ENCODE data around the gene DNAJC5.
"Not testable (repeated sequence)": the region's sequence is repeated elsewhere in the genome, so short reads cannot be mapped to it uniquely, and the experiment has no call there.

Gene DNAJC5

GRCh38 chr20:63894358-63895201 is at the start of gene DNAJC5:
TSS of gene DNAJC5 (plus strand) at chr20:63895126. CDS start at chr20:63928346, 33,220 bp downstream.
- H3K27ac Mint-ChIP-seq, result peak within 1 kb of the TSS; percentile 96

GRCh38 chr20:63846128-63846771 is 48.7 kb upstream of the DNAJC5 start:
- Mint-ChIP-seq H3K4me1 (ENCODE audit: low read depth) (peaks cover 21% of the 10 kb centered on the region), H3K4me3 (no peak overlapping the region), H3K36me3 (no peaks in the 10 kb centered on the region), H3K9me3 (ENCODE audit: low read depth) (no peaks in the 10 kb centered on the region), H3K27me3 (peaks cover 15% of the 10 kb centered on the region), H3K27ac (no peak overlapping the region)

More at GRCh38 chr20:63894358-63895201, at the start of gene DNAJC5:
- no peaks in the 10 kb centered on the region for H3K27me3 Mint-ChIP-seq
- peaks cover 2% of the 10 kb centered on the region for H3K36me3 Mint-ChIP-seq
- H3K9me3 Mint-ChIP-seq (ENCODE audit: low read depth), result no peaks in the 10 kb centered on the region
- peaks cover 38% of the 10 kb centered on the region for H3K4me1 Mint-ChIP-seq (ENCODE audit: low read depth)
- peak within 1 kb of the TSS; percentile 96 for H3K4me3 Mint-ChIP-seq

GRCh38 chr20:63846888-63847236 is 48.1 kb upstream of the DNAJC5 start:
- Mint-ChIP-seq H3K9me3 (ENCODE audit: low read depth) (no peaks in the 10 kb centered on the region), H3K36me3 (no peaks in the 10 kb centered on the region), H3K27me3 (peaks cover 15% of the 10 kb centered on the region), H3K27ac (no peak overlapping the region), H3K4me1 (ENCODE audit: low read depth) (peaks cover 22% of the 10 kb centered on the region), H3K4me3 (no peak overlapping the region)

- Mint-ChIP-seq H3K4me3 (no peak overlapping the region), H3K27me3 (peaks cover 14% of the 10 kb centered on the region), H3K4me1 (ENCODE audit: low read depth) (peaks cover 22% of the 10 kb centered on the region), H3K27ac (no peak overlapping the region), H3K36me3 (no peaks in the 10 kb centered on the region), H3K9me3 (ENCODE audit: low read depth) (no peaks in the 10 kb centered on the region)
Measured at GRCh38 chr20:63847237-63848002, 47.5 kb upstream of the DNAJC5 start.

GRCh38 chr20:63848003-63848911 is 46.7 kb upstream of the DNAJC5 start:
- Mint-ChIP-seq H3K27ac (no peak overlapping the region), H3K4me3 (no peak overlapping the region), H3K4me1 (ENCODE audit: low read depth) (peaks cover 20% of the 10 kb centered on the region), H3K9me3 (ENCODE audit: low read depth) (no peaks in the 10 kb centered on the region), H3K36me3 (no peaks in the 10 kb centered on the region), H3K27me3 (peaks cover 14% of the 10 kb centered on the region)

GRCh38 chr20:63850689-63851547 is 44.0 kb upstream of the DNAJC5 start:
- no peak overlapping the region for H3K27ac Mint-ChIP-seq
- H3K27me3 Mint-ChIP-seq, result peaks cover 9% of the 10 kb centered on the region
- no peaks in the 10 kb centered on the region for H3K36me3 Mint-ChIP-seq
- no peak overlapping the region for H3K4me3 Mint-ChIP-seq
- H3K9me3 Mint-ChIP-seq (ENCODE audit: low read depth), result no peaks in the 10 kb centered on the region
- peaks cover 18% of the 10 kb centered on the region for H3K4me1 Mint-ChIP-seq (ENCODE audit: low read depth)

- not testable (repeated sequence) for H3K36me3 Mint-ChIP-seq; H3K27me3 Mint-ChIP-seq; H3K27ac Mint-ChIP-seq; H3K4me3 Mint-ChIP-seq; H3K9me3 Mint-ChIP-seq (ENCODE audit: low read depth)
- peaks cover 15% of the 10 kb centered on the region for H3K4me1 Mint-ChIP-seq (ENCODE audit: low read depth)
Measured at GRCh38 chr20:63851548-63851943, 43.4 kb upstream of the DNAJC5 start.

- H3K27me3 Mint-ChIP-seq; H3K9me3 Mint-ChIP-seq (ENCODE audit: low read depth); H3K4me3 Mint-ChIP-seq; H3K27ac Mint-ChIP-seq; H3K36me3 Mint-ChIP-seq: not testable (repeated sequence)
- H3K4me1 Mint-ChIP-seq (ENCODE audit: low read depth), result peaks cover 27% of the 10 kb centered on the region
Measured at GRCh38 chr20:63853733-63854068, 41.2 kb upstream of the DNAJC5 start.

- Mint-ChIP-seq H3K27me3 (peaks cover 9% of the 10 kb centered on the region), H3K36me3 (no peaks in the 10 kb centered on the region), H3K27ac (no peak overlapping the region), H3K4me3 (no peak overlapping the region), H3K9me3 (ENCODE audit: low read depth) (no peaks in the 10 kb centered on the region), H3K4me1 (ENCODE audit: low read depth) (peaks cover 30% of the 10 kb centered on the region)
Measured at GRCh38 chr20:63854069-63854765, 40.7 kb upstream of the DNAJC5 start.

- H3K27me3 Mint-ChIP-seq, result peaks cover 9% of the 10 kb centered on the region
- no peak overlapping the region for H3K27ac Mint-ChIP-seq
- H3K4me3 Mint-ChIP-seq, result no peak overlapping the region
- H3K4me1 Mint-ChIP-seq (ENCODE audit: low read depth), result peaks cover 35% of the 10 kb centered on the region
- no peaks in the 10 kb centered on the region for H3K9me3 Mint-ChIP-seq (ENCODE audit: low read depth)
- no peaks in the 10 kb centered on the region for H3K36me3 Mint-ChIP-seq
Measured at GRCh38 chr20:63854766-63855362, 40.1 kb upstream of the DNAJC5 start.

- Mint-ChIP-seq H3K27me3 (peaks cover 9% of the 10 kb centered on the region), H3K36me3 (no peaks in the 10 kb centered on the region), H3K4me1 (ENCODE audit: low read depth) (peaks cover 33% of the 10 kb centered on the region), H3K4me3 (no peak overlapping the region), H3K27ac (no peak overlapping the region), H3K9me3 (ENCODE audit: low read depth) (no peaks in the 10 kb centered on the region)
Measured at GRCh38 chr20:63855363-63856097, 39.4 kb upstream of the DNAJC5 start.

- no peak overlapping the region for H3K27ac Mint-ChIP-seq
- no peaks in the 10 kb centered on the region for H3K9me3 Mint-ChIP-seq (ENCODE audit: low read depth)
- peaks cover 28% of the 10 kb centered on the region for H3K4me1 Mint-ChIP-seq (ENCODE audit: low read depth)
- no peaks in the 10 kb centered on the region for H3K36me3 Mint-ChIP-seq
- peaks cover 4% of the 10 kb centered on the region for H3K27me3 Mint-ChIP-seq
- no peak overlapping the region for H3K4me3 Mint-ChIP-seq
Measured at GRCh38 chr20:63856098-63856511, 38.8 kb upstream of the DNAJC5 start.
